22Rv1 (cell line): ENCODE results near the gene TOPAZ1.
"Not testable (repeated sequence)": the region's sequence is repeated elsewhere in the genome, so short reads cannot be mapped to it uniquely, and the experiment has no call there.

Experiments
- H3K27ac ChIP-seq: fragments of 450-650 bp; 2 replicates; pipeline ENCODE4 v1.5.1; 2017
- ZFX ChIP-seq: fragments of 450-650 bp; IDR thresholded peaks from 2 replicates; pipeline ENCODE4 v1.6.1; 2017; ENCODE audit warnings: antibody characterized with exemption, borderline replicate concordance
- TF ChIP-seq, protein P1 (sequence below): fragments of 450-650 bp; IDR thresholded peaks from 2 replicates; pipeline ENCODE4 v1.5.1; 2017; ENCODE audit warnings: mild to moderate bottlenecking

Gene TOPAZ1

DNA sequence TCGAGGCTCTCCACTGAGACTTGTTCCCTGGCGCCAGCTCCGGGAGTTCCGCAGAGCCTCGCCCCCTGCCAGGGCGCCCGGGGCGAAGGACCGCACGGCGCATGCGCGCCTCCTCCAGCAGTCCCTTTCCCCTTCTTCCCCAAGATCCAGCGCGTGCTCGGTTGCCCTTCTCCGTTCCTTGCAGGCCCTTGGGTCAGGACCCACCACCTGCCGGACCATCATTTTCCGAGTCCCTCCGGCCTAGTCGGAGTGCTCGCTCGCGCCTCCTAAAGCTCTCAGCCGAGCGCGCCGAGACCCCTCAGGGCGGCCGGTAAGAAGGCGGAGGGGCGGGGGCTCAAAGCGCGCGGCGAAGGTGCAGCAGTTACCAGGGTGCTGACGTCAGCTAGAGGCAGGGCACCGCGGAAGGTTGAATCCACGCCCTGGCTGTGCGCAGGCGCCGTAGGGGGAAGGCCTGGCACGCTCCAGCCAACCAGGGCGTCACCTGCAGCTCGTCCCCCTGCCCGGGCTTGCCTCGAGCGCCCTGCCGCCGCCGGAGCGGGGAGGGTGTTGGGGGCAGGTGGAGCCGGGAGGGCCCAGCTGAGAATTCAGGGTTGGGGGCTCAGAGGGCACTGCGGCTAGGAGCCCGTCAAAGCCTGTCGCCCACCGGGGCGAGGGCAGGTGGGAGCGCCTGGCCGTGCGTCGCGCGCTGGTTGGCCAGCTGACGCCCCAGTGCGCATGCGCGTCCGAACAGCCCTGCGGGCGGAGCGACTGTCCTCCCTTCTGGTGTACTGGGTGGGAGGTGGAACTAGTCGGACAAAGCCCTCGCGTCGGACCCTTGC, 96.5 kb downstream of the TOPAZ1 start, which contains the start of gene TCAIM:
Gene TCAIM, plus strand, starts transcription at position 757 of the 818 bp plus-strand sequence. CDS start 16,017 bp downstream, outside the sequence.
- H3K27ac ChIP-seq: peak within 1 kb of the TSS; percentile 88
- TF ChIP-seq, protein P1, sequence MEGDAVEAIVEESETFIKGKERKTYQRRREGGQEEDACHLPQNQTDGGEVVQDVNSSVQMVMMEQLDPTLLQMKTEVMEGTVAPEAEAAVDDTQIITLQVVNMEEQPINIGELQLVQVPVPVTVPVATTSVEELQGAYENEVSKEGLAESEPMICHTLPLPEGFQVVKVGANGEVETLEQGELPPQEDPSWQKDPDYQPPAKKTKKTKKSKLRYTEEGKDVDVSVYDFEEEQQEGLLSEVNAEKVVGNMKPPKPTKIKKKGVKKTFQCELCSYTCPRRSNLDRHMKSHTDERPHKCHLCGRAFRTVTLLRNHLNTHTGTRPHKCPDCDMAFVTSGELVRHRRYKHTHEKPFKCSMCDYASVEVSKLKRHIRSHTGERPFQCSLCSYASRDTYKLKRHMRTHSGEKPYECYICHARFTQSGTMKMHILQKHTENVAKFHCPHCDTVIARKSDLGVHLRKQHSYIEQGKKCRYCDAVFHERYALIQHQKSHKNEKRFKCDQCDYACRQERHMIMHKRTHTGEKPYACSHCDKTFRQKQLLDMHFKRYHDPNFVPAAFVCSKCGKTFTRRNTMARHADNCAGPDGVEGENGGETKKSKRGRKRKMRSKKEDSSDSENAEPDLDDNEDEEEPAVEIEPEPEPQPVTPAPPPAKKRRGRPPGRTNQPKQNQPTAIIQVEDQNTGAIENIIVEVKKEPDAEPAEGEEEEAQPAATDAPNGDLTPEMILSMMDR: no peak
- TF ChIP-seq ZFX: no peak

DNA sequence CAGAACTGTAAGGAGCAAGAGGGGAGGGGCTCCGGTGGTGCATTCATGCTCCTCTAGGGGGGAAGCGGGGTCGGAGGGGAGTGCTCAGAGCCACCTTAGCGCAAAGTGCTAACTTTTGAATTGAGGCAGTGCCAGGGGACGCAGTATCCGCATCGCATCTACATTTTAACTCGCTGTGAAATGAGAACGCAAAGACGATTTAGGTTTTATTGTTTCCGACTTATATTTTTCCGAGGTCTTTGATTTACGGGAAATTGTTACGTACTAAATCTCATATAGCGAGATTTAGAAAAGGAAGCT, 97.1 kb downstream of the TOPAZ1 start:
- peak overlapping the region; percentile 88 for H3K27ac ChIP-seq
- TF ChIP-seq ZFX: no peak
- TF ChIP-seq, protein P1: no peak

DNA sequence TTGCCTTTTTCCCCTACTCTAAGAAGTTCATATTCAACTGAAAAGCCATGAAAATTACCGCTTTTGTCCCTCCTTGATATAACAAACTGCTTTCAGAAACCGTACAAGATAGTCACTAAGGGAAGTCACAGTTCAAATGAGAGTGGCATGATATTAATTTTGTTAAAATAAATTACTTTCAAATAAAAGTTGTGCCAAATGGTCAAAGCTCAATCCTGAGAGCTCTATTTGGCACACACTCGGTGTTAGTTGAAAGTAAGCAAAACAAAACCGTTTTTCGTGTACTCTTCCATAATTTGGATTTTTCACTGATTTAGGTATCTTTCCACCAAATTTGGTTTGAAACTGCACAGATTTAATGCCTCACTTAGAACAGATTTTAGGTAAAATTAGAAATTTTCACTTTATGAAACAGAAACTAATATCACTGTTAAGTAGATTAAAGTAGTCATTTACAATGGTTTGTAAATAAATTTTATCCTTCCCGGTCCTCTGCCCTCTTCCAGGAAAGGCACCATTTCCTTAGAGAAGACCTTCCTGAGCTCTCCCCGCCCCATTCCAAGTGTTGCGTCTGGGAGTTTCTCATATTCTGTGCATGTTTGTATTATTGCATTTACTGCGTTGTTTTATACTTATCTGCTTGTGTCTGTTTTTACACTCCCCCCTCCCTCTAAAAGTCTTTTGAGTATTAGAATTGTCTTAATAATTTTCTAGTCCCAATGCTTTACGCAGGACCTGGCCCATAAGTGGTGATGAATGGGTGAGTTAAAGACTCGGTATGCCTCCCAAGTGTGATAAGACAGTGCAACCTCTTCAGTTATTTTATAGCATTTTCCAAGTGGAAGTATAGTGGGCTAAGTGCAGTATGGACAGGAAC, 97.7 kb downstream of the TOPAZ1 start:
- peak overlapping the region; percentile 88 for H3K27ac ChIP-seq

DNA sequence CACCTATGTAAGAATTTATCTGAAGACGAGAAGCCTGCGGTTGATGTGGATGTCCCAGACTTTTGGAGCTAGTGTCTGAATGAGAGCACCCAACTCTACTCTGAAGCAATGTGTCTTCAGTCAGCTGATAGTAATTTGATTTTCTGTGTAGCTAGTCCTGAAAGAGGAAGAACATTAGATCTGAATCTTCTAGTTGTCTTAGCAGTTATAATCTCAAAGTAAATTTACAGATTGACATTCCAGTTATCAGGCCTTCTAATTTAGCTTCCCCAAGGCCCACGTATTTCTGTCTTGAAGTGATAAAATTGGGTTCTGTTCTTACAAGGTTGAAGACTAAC, 98.3 kb downstream of the TOPAZ1 start:
- H3K27ac ChIP-seq: no peak overlapping the region; the same call in 1 of the 2 replicates
- TF ChIP-seq, protein P1: no peak
- TF ChIP-seq ZFX: no peak

More for the DNA sequence above, 97.7 kb downstream of the TOPAZ1 start:
- TF ChIP-seq, protein P1: no peak
- TF ChIP-seq ZFX: no peak

DNA sequence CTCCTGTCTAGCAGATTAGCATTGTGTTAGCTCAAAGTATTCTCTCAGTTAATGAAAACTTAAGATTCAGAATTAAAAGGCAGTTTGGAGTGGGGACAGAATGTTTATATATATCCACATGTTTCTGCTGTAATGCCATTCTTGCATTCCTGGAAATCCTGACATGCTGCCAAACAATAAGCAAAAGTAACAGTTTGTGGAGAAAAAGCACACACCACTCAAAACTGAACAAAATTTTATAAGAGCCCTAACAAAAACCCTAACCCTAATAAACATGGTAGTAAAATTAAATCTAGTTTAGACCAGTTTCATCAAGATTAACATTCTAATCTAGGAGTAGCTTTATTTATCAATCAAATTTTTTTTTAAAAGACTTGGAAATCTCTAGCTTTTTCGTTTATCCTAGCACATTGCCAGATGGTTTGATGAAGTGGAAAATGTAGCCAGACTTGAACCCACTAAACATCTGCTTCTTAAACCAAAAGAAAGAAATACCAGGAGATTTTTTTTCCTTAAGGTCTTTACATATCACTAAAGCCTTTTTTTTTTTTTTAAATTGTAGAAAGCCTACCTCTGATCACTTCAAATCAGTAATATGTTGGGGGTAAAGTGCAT, 100.6 kb downstream of the TOPAZ1 start:
- H3K27ac ChIP-seq: no peak overlapping the region
- TF ChIP-seq, protein P1: no peak
- no peak for TF ChIP-seq ZFX

DNA sequence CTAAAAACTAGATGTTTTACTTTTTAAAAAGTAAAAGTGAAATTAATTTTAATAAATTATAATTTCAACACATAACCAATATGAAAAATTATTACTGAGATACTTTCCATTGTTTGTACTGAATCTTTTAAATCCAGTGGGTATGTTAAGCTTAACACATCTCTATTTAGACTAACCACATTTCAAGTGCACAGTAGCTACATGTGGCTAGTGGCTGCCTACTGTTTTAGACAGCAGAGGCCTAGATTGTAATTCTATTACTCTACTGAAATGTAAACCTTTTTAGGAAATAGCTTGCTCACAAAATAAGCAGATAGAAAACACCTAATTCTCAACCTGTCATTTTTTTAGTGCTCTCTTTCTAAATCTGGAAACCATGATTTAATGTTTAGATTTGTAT, 101.7 kb downstream of the TOPAZ1 start:
- no peak for TF ChIP-seq ZFX
- TF ChIP-seq, protein P1: no peak
- no peak overlapping the region for H3K27ac ChIP-seq

DNA sequence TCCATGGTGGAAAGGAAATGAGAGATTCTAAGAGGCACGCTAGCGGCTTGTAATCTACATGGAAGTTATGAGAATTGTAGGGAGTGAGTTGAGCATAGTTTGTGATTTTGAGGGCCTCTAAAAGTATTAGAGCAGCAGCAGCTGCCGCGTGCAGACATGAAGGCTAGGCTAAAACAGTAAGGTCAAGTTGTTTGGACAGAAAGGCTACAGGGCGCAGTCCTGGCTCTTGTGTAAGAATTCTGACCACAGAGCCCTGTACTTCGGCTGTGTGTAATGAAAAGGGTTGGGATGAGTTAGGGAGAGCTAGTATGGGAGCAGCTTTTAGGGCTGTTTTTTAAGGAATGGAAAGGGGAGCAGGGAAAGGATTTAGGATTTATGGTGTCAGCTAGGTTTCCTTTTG, 104.9 kb downstream of the TOPAZ1 start:
- H3K27ac ChIP-seq: not testable (repeated sequence)
